HG03175 (cell line): ENCODE results near the gene RAD54L.
A peak's percentile ranks its signal among the peaks of the same experiment; 100 is the strongest.
"Not testable (repeated sequence)": the region's sequence is repeated elsewhere in the genome, so short reads cannot be mapped to it uniquely, and the experiment has no call there.

Experiments used
- ATAC-seq: cut with Tn5 transposase; IDR thresholded peaks from one replicate; pipeline ENCODE4 v1.9.1; 2021; ENCODE audit warnings: mild to moderate bottlenecking, moderate library complexity; ENCODE audit not compliant: unreplicated experiment

The RAD54L gene

GRCh38 chr1:46317323-46317722, 69.8 kb downstream of the RAD54L start:
- ATAC-seq, result no peak

GRCh38 chr1:46319301-46319700, 71.7 kb downstream of the RAD54L start:
- not testable (repeated sequence) for ATAC-seq

GRCh38 chr1:46319960-46320914, 72.7 kb downstream of the RAD54L start:
- not testable (repeated sequence) for ATAC-seq

- ATAC-seq, result not testable (repeated sequence)
Measured at GRCh38 chr1:46322191-46322590, 74.6 kb downstream of the RAD54L start.

GRCh38 chr1:46325285-46326076, 77.9 kb downstream of the RAD54L start:
- peak; percentile 64 for ATAC-seq
